Mucosa of descending colon (tissue), 3 donors: ENCODE measurements around the gene GSTO1. TPM values are rescaled to one million over a fixed set of nuclear protein-coding genes. Genes with fewer than 3 reads are reported as not detected.

ENCODE experiments used
- ATAC-seq: fragments of 200-7000 bp; cut with Tn5 transposase; one replicate; pipeline ENCODE4 v1.9.1; 2020; ENCODE audit warnings: mild to moderate bottlenecking, moderate library complexity
- DNase-seq, 3 donors: peaks; one replicate each; pipeline ENCODE4 v3.0.0-alpha.2; 2020
- H3K36me3 ChIP-seq: fragments of 200-600 bp; one replicate; pipeline ENCODE4 v1.8.0; 2021; ENCODE audit warnings: low read depth, mild to moderate bottlenecking
- H3K4me1 ChIP-seq: fragments of 200-600 bp; one replicate; pipeline ENCODE4 v1.8.0; 2021; ENCODE audit warnings: low read depth, mild to moderate bottlenecking
- H3K4me3 ChIP-seq: fragments of 200-600 bp; one replicate; pipeline ENCODE4 v1.8.0; 2021; ENCODE audit warnings: mild to moderate bottlenecking
- H3K9me3 ChIP-seq: fragments of 200-600 bp; one replicate; pipeline ENCODE4 v1.8.0; 2021; ENCODE audit warnings: mild to moderate bottlenecking
- intact Hi-C, 2 donors: fragments of 100-400 bp; cut with DNase I in 1 of 2; cut with micrococcal nuclease in 1 of 2; formaldehyde crosslinking; loops; one replicate each; pipeline versions ENCODE4 v1.11.0 to v1.11.1; 2022; cut with DNase I, micrococcal nuclease
- long read RNA-seq, 2 donors: library from polyadenylated mRNA; unstranded; transcript quantifications; one replicate each; pipeline ENCODE4 v2.0.0, GENCODE V29; 2019 to 2021
- total RNA-seq, 3 donors: library from RNA; stranded (reverse); fragmentation: NEBNext Ultra II Directional in 2 of 3; extraction: Animal tissue kit (Norgen Biotek cat#: 25700) in 2 of 3; gene quantifications; one replicate each; pipeline versions ENCODE4 v1.2.1 to v1.2.4, GENCODE V29; 2021 to 2023
- TF ChIP-seq, protein P1 (sequence below): fragments of 200-600 bp; IDR thresholded peaks from one replicate; pipeline ENCODE4 v1.8.0; 2022; ENCODE audit warnings: antibody characterized with exemption, mild to moderate bottlenecking
- donor health status: DM: no; HTN: no; CAD: no; lungs with moderate emphysema.
- donor health status: DM: no; HTN: no; CAD: no.
- donor health status: DM: no; HTN: yes; CAD: no.

Gene GSTO1
- 10 to 100 TPM; 60.1 to 73.9 (median 62.9) TPM for total RNA-seq
- long read RNA-seq, donor 1, transcript GSTO1-202 (6 exons, 972 nt): major isoform, 36 of 46 reads
- long read RNA-seq, donor 1, transcript GSTO1-204 (5 exons, 829 nt): minor isoform, 6 of 46 reads
- long read RNA-seq, donor 1, partial matches to known transcripts: 0 of 46 reads
- long read RNA-seq, donor 1, other reads (novel, unspliced or antisense): 3 of 46 reads
- long read RNA-seq, donor 2, transcript GSTO1-202 (6 exons, 972 nt): major isoform, 77 of 81 reads
- long read RNA-seq, donor 2, partial matches to known transcripts: 1 of 81 reads
- long read RNA-seq, donor 2, other reads (novel, unspliced or antisense): 1 of 81 reads

- no peaks in the 10 kb centered on the region for H3K9me3 ChIP-seq
- peak within 1 kb of the TSS; percentile 92 for H3K4me3 ChIP-seq
- ATAC-seq: peak; percentile 90
- TF ChIP-seq, protein P1, sequence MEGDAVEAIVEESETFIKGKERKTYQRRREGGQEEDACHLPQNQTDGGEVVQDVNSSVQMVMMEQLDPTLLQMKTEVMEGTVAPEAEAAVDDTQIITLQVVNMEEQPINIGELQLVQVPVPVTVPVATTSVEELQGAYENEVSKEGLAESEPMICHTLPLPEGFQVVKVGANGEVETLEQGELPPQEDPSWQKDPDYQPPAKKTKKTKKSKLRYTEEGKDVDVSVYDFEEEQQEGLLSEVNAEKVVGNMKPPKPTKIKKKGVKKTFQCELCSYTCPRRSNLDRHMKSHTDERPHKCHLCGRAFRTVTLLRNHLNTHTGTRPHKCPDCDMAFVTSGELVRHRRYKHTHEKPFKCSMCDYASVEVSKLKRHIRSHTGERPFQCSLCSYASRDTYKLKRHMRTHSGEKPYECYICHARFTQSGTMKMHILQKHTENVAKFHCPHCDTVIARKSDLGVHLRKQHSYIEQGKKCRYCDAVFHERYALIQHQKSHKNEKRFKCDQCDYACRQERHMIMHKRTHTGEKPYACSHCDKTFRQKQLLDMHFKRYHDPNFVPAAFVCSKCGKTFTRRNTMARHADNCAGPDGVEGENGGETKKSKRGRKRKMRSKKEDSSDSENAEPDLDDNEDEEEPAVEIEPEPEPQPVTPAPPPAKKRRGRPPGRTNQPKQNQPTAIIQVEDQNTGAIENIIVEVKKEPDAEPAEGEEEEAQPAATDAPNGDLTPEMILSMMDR: no peak
- H3K36me3 ChIP-seq: no peaks in the 10 kb centered on the region
- peak; percentile 84 to 90 (median 85) for DNase-seq
- H3K4me1 ChIP-seq: peaks cover 30% of the 10 kb centered on the region
- intact Hi-C loops: no loop called here
These were observed at the start of gene GSTO1 for GRCh38 chr10:104254493-104255310. Gene GSTO1, plus strand, starts transcription at chr10:104254892. Its CDS starts 37 bp downstream, at chr10:104254929.

GRCh38 chr10:104208730-104209129 lies 46.0 kb upstream of the GSTO1 start:
- no peak for DNase-seq
- ATAC-seq: no peak
- Histone ChIP-seq H3K9me3 (no peaks in the 10 kb centered on the region), H3K36me3 (no peaks in the 10 kb centered on the region), H3K4me1 (no peaks in the 10 kb centered on the region), H3K4me3 (no peak overlapping the region)
- intact Hi-C loops: no loop called here
- TF ChIP-seq, protein P1: no peak

GRCh38 chr10:104209575-104210198 lies 45.0 kb upstream of the GSTO1 start:
- intact Hi-C loops: no loop called here

DNA sequence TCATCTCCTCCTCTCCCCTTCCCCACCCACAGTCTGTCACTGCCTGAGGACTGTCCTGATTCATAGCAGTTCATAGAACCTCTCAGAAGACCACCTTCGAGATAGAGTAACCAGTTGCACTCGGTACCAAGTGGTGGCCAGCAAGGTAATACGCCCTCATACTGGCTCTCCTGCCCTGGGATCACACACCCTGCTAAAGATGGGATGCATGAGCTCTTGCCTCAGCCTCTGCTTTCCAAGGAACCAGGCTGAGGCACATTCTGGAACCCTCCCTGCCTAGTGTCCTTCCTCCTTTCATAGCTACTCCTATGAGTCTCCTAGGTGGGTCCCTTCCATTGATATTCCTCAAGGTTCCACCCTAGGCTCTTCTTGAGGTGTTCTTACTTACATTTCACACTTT lies 38.1 kb upstream of the GSTO1 start:
- ATAC-seq (no peak), DNase-seq (no peak)
- no peaks in the 10 kb centered on the region for H3K36me3 ChIP-seq
- intact Hi-C loops: no loop called here
- no peak overlapping the region for H3K4me3 ChIP-seq
- no peaks in the 10 kb centered on the region for H3K9me3 ChIP-seq
- no peaks in the 10 kb centered on the region for H3K4me1 ChIP-seq
- TF ChIP-seq, protein P1: no peak

More at GRCh38 chr10:104209575-104210198, 45.0 kb upstream of the GSTO1 start:
- DNase-seq (peak in 1 of 3 donors; percentile 59), ATAC-seq (no peak)
- Histone ChIP-seq H3K9me3 (no peaks in the 10 kb centered on the region), H3K4me1 (no peaks in the 10 kb centered on the region), H3K4me3 (no peak overlapping the region), H3K36me3 (no peaks in the 10 kb centered on the region)
- TF ChIP-seq, protein P1: peak; percentile 7

DNA sequence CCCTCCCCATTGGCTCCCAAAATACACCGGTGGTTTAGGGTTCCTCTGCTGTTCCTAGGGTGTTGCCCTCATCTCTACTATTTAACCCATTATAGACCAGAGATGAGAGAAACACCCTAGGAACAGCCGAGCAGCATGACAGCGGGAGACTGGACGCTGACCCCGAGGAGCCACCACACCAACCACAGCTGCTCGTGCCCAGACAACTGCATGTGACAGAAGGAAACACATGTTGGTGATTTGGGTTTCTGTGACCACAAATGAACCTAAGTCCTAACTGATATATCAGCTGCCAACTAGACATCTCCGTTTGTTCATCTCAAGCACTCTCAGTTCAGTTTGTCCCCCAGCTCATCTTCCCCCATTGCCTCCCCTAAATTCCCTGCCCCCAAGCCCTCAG lies 35.9 kb upstream of the GSTO1 start:
- no peak overlapping the region for H3K4me3 ChIP-seq
- ATAC-seq (no peak), DNase-seq (no peak)
- H3K36me3 ChIP-seq: no peaks in the 10 kb centered on the region
- no peaks in the 10 kb centered on the region for H3K4me1 ChIP-seq
- H3K9me3 ChIP-seq: no peaks in the 10 kb centered on the region
- intact Hi-C loops: no loop called here
- TF ChIP-seq, protein P1: no peak
